ENCODE data around the gene PHF14. TPM values are rescaled to one million over a fixed set of nuclear protein-coding genes. Genes with fewer than 3 reads are reported as not detected.

Gene PHF14
- total RNA-seq, 4 donors from 2014 or later: 25.3 to 52.6 (median 29.1) TPM

DNA sequence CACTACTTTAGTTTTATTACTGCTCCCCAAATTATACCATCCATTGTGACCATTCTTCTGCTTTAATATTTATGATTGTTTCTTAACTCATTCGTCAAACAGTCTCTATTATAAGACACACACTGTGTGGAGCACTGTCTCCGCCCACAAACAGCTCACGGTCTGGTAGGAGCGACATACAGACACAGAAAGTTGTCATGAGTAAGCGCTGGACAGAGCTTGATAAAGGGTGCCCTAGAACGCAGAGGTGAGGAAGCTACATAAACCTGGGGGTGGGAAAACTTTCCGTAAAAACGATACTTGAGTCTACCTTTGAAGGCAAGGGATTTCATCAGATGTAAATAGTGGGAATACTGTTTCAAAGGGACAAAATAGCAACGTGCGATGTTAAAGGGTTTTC, 207.9 kb downstream of the PHF14 start:
- Histone ChIP-seq H3K27ac (no peak overlapping the region), H3K36me3 (no peaks in the 10 kb centered on the region), H3K4me3 (no peak overlapping the region), H3K27me3 (no peaks in the 10 kb centered on the region), H3K9me3 (peaks cover 0 to 14% (median 0%) of the 10 kb centered on the region in 3 donors), H3K4me1 (no peaks in the 10 kb centered on the region)
- WGBS, 2 donors (ENCODE audit: low coverage in 1 of 2): 42 to 78% methylated on average over 4 to 8 of the region's 10 CpGs
- TF ChIP-seq POLR2A (IDR thresholded peaks at IDR 0.05): no peak
- TF ChIP-seq EP300 (IDR thresholded peaks at IDR 0.05): no peak
- TF ChIP-seq, protein P1, sequence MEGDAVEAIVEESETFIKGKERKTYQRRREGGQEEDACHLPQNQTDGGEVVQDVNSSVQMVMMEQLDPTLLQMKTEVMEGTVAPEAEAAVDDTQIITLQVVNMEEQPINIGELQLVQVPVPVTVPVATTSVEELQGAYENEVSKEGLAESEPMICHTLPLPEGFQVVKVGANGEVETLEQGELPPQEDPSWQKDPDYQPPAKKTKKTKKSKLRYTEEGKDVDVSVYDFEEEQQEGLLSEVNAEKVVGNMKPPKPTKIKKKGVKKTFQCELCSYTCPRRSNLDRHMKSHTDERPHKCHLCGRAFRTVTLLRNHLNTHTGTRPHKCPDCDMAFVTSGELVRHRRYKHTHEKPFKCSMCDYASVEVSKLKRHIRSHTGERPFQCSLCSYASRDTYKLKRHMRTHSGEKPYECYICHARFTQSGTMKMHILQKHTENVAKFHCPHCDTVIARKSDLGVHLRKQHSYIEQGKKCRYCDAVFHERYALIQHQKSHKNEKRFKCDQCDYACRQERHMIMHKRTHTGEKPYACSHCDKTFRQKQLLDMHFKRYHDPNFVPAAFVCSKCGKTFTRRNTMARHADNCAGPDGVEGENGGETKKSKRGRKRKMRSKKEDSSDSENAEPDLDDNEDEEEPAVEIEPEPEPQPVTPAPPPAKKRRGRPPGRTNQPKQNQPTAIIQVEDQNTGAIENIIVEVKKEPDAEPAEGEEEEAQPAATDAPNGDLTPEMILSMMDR (IDR thresholded peaks at IDR 0.05): no peak
- no peak for TF ChIP-seq POLR2AphosphoS5 (IDR thresholded peaks at IDR 0.05)
- no peak for ATAC-seq

DNA sequence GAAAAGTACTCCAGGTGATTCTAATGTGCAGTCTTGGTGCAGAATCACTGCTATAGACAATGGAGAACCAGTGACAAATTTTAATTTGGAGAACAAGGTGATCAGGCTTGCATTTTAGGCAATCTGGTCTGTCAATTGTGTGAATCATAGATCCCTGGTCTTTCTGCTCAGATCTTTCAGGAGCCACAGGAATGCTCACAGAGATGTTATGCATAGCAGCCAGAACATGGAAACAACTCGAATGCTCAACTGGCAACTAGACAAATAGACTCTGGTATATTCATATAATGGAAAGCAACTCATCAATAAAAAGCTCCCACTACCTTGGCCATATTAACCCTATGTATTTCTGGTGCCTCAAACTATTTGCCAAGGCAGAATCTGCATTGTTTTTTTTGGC, 209.1 kb downstream of the PHF14 start:
- ATAC-seq: no peak
- Histone ChIP-seq H3K9me3 (peaks cover 0 to 14% (median 0%) of the 10 kb centered on the region in 3 donors), H3K27ac (no peak overlapping the region), H3K4me3 (no peak overlapping the region), H3K4me1 (no peaks in the 10 kb centered on the region), H3K27me3 (no peaks in the 10 kb centered on the region), H3K36me3 (no peaks in the 10 kb centered on the region)
- TF ChIP-seq POLR2A (IDR thresholded peaks at IDR 0.05): no peak
- TF ChIP-seq, protein P1 (IDR thresholded peaks at IDR 0.05): no peak
- TF ChIP-seq EP300 (IDR thresholded peaks at IDR 0.05): no peak
- no peak for TF ChIP-seq POLR2AphosphoS5 (IDR thresholded peaks at IDR 0.05)
- 67% methylated on average over 1 of the region's 1 CpG for WGBS, 2 donors (ENCODE audit: low coverage in 1 of 2)

DNA sequence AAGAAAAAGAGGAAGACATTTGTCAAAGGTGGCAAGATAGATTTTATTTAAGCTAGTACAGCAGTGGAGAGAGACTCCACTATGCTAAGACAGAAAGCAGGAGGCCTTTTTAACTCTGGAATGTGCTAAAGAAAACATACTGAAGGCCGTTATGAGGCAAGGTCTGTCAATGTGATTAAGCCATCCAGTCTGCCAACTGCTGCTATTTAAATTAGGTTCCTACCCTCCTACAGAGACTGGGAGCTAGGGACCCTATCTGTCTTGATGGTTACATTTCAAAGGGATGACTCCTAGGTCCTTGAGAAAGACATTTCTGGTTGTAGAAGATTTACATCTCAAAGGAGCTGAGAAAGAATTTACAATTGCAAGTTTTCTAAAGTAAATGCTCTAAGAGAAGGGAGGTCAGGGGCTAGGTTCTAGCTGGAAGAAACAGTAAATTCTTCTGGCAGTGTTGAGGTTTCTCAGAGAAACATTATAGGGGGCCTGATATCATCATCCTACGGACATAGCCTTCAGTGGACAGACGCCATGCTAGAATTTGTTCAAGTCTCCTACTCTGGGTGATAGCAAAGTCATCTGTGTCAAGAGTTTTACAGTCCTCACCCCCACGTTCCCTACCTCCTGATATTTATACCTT, 211.6 kb downstream of the PHF14 start:
- H3K9me3 ChIP-seq: peaks cover 0 to 14% (median 0%) of the 10 kb centered on the region in 3 donors
- no peaks in the 10 kb centered on the region for H3K27me3 ChIP-seq
- ATAC-seq: no peak
- H3K4me1 ChIP-seq: no peaks in the 10 kb centered on the region
- no peak overlapping the region for H3K4me3 ChIP-seq
- TF ChIP-seq POLR2A (IDR thresholded peaks at IDR 0.05): no peak
- no peak for TF ChIP-seq POLR2AphosphoS5 (IDR thresholded peaks at IDR 0.05)
- TF ChIP-seq, protein P1 (IDR thresholded peaks at IDR 0.05): no peak
- TF ChIP-seq EP300 (IDR thresholded peaks at IDR 0.05): no peak
- H3K27ac ChIP-seq: no peak overlapping the region
- H3K36me3 ChIP-seq: no peaks in the 10 kb centered on the region
- WGBS, 2 donors (ENCODE audit: low coverage in 1 of 2): 41 to 70% methylated on average over 4 of the region's 4 CpGs

DNA sequence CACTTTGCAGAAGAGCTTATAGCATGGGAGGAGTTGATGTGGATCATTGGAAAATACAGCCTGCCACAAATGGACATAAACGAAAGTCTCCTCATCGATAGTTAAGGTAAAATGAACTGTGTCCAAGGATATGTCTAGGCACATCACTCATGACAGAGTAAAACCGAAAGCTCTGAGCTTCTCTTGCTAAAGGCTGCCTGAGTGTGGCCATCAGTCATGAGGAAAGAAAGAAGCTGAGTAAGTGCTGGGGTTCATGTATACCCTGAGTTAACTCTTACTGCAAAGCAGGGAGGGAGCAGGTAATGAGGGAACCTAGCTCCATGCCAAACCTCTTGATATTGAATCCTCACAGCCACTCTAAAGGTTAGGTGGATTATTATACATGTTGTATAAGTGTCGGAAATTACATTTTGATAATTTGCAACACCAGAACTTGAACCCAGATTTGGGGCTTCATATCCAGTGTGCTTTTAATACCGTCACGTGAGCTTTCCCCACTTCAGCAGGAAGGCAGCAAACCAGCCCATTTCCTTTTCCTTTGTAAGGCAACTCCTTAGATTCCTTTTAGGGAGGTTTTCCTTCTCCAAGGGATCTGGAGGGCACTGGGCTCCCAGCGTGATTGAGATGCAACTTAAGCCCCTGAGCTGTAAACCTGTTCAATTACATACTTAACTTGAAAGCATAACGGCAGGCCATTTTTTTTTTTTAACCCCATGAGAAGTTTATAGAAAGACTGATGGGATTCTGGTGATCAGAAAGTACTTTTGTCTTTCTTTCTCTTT, 215.0 kb downstream of the PHF14 start:
- 53 to 77% methylated on average over 6 to 8 of the region's 8 CpGs for WGBS, 2 donors (ENCODE audit: low coverage in 1 of 2)
- Histone ChIP-seq H3K36me3 (no peaks in the 10 kb centered on the region), H3K27me3 (no peaks in the 10 kb centered on the region), H3K4me3 (no peak overlapping the region), H3K9me3 (peaks cover 0 to 14% (median 0%) of the 10 kb centered on the region in 3 donors), H3K4me1 (peaks cover 0 to 9% (median 0%) of the 10 kb centered on the region in 3 donors), H3K27ac (no peak overlapping the region)
- TF ChIP-seq EP300 (IDR thresholded peaks at IDR 0.05): no peak
- TF ChIP-seq POLR2AphosphoS5 (IDR thresholded peaks at IDR 0.05): no peak
- TF ChIP-seq, protein P1 (IDR thresholded peaks at IDR 0.05): no peak
- no peak for TF ChIP-seq POLR2A (IDR thresholded peaks at IDR 0.05)
- no peak for ATAC-seq
